ENCODE measurements around the gene TIMMDC1. TPM values are rescaled to one million over a fixed set of nuclear protein-coding genes. Genes with fewer than 3 reads are reported as not detected.

The TIMMDC1 gene
- total and polyA plus RNA-seq, 2 donors from 2014 or later = 114 to 169 TPM

- FAIRE-seq (no peak), DNase-seq (no peak)
- no peak overlapping the region for H3K27ac ChIP-seq (ENCODE audit: low read depth in 2 of 2, low read length in 2 of 2)
- H3K9me3 ChIP-seq (ENCODE audit: control insufficient read depth in 2 of 3, insufficient read depth in 1 of 3, low read length in 3 of 3) = no peaks in the 10 kb centered on the region
- peaks cover 0 to 11% (median 4%) of the 10 kb centered on the region in 3 donors for H3K36me3 ChIP-seq (ENCODE audit: control insufficient read depth in 2 of 3, insufficient read depth in 3 of 3, low read length in 3 of 3)
- no peak for TF ChIP-seq CTCF (IDR thresholded peaks at IDR 0.05; ENCODE audit: borderline replicate concordance, extremely low read depth, insufficient read depth)
- intact Hi-C loops (cut with DNase I) = no loop called here
- H3K4me3 ChIP-seq (ENCODE audit: low read length in 3 of 3) = peak overlapping the region in 2 of 3 donors; percentile 14 to 20
- peaks cover 2 to 15% (median 13%) of the 10 kb centered on the region in 3 donors for H3K4me1 ChIP-seq (ENCODE audit: control insufficient read depth in 2 of 3, insufficient read depth in 2 of 3, low read depth in 1 of 3, low read length in 3 of 3)
- no peaks in the 10 kb centered on the region for H3K27me3 ChIP-seq (ENCODE audit: control insufficient read depth, insufficient read depth, low read length)
- H3K9ac ChIP-seq (ENCODE audit: low read length in 3 of 3) = peak overlapping the region in 2 of 3 donors; percentile 0 to 13
These were observed 1.9 kb downstream of the TIMMDC1 start for GRCh38 chr3:119500265-119500664.

GRCh38 chr3:119500901-119501300 lies 2.6 kb downstream of the TIMMDC1 start:
- peak overlapping the region in 2 of 3 donors; percentile 10 to 14 for H3K4me3 ChIP-seq (ENCODE audit: low read length in 3 of 3)
- peaks cover 0 to 16% (median 4%) of the 10 kb centered on the region in 3 donors for H3K36me3 ChIP-seq (ENCODE audit: control insufficient read depth in 2 of 3, insufficient read depth in 3 of 3, low read length in 3 of 3)
- peak overlapping the region in 1 of 3 donors; percentile 0 for H3K9ac ChIP-seq (ENCODE audit: low read length in 3 of 3)

GRCh38 chr3:119506631-119507030 lies 8.3 kb downstream of the TIMMDC1 start:
- peaks cover 3 to 44% (median 14%) of the 10 kb centered on the region in 3 donors for H3K36me3 ChIP-seq (ENCODE audit: control insufficient read depth in 2 of 3, insufficient read depth in 3 of 3, low read length in 3 of 3)
- no peak overlapping the region for H3K9ac ChIP-seq (ENCODE audit: low read length in 3 of 3)
- no peaks in the 10 kb centered on the region for H3K4me1 ChIP-seq (ENCODE audit: control insufficient read depth in 2 of 3, insufficient read depth in 2 of 3, low read depth in 1 of 3, low read length in 3 of 3)
- no peaks in the 10 kb centered on the region for H3K27me3 ChIP-seq (ENCODE audit: control insufficient read depth, insufficient read depth, low read length)
- TF ChIP-seq CTCF (IDR thresholded peaks at IDR 0.05; ENCODE audit: borderline replicate concordance, extremely low read depth, insufficient read depth) = no peak
- no peak for DNase-seq
- H3K4me3 ChIP-seq (ENCODE audit: low read length in 3 of 3) = no peak overlapping the region
- H3K27ac ChIP-seq (ENCODE audit: low read depth in 2 of 2, low read length in 2 of 2) = no peak overlapping the region
- H3K9me3 ChIP-seq (ENCODE audit: control insufficient read depth in 2 of 3, insufficient read depth in 1 of 3, low read length in 3 of 3) = no peaks in the 10 kb centered on the region
- intact Hi-C loops (cut with DNase I) = no loop called here
- FAIRE-seq = no peak

More at GRCh38 chr3:119500901-119501300, 2.6 kb downstream of the TIMMDC1 start:
- H3K27ac ChIP-seq (ENCODE audit: low read depth in 2 of 2, low read length in 2 of 2) = no peak overlapping the region
- H3K27me3 ChIP-seq (ENCODE audit: control insufficient read depth, insufficient read depth, low read length) = no peaks in the 10 kb centered on the region
- DNase-seq = no peak
- intact Hi-C loops (cut with DNase I) = no loop called here
- peaks cover 2 to 15% (median 13%) of the 10 kb centered on the region in 3 donors for H3K4me1 ChIP-seq (ENCODE audit: control insufficient read depth in 2 of 3, insufficient read depth in 2 of 3, low read depth in 1 of 3, low read length in 3 of 3)
- H3K9me3 ChIP-seq (ENCODE audit: control insufficient read depth in 2 of 3, insufficient read depth in 1 of 3, low read length in 3 of 3) = no peaks in the 10 kb centered on the region
- no peak for FAIRE-seq
- no peak for TF ChIP-seq CTCF (IDR thresholded peaks at IDR 0.05; ENCODE audit: borderline replicate concordance, extremely low read depth, insufficient read depth)

GRCh38 chr3:119507404-119507803 lies 9.1 kb downstream of the TIMMDC1 start:
- no peak for TF ChIP-seq CTCF (IDR thresholded peaks at IDR 0.05; ENCODE audit: borderline replicate concordance, extremely low read depth, insufficient read depth)
- Histone ChIP-seq H3K36me3 (ENCODE audit: control insufficient read depth in 2 of 3, insufficient read depth in 3 of 3, low read length in 3 of 3) (peaks cover 3 to 44% (median 14%) of the 10 kb centered on the region in 3 donors), H3K9ac (ENCODE audit: low read length in 3 of 3) (no peak overlapping the region), H3K27me3 (ENCODE audit: control insufficient read depth, insufficient read depth, low read length) (no peaks in the 10 kb centered on the region), H3K4me1 (ENCODE audit: control insufficient read depth in 2 of 3, insufficient read depth in 2 of 3, low read depth in 1 of 3, low read length in 3 of 3) (no peaks in the 10 kb centered on the region), H3K9me3 (ENCODE audit: control insufficient read depth in 2 of 3, insufficient read depth in 1 of 3, low read length in 3 of 3) (no peaks in the 10 kb centered on the region), H3K4me3 (ENCODE audit: low read length in 3 of 3) (no peak overlapping the region), H3K27ac (ENCODE audit: low read depth in 2 of 2, low read length in 2 of 2) (no peak overlapping the region)
- intact Hi-C loops (cut with DNase I) = no loop called here
- FAIRE-seq = no peak
- DNase-seq = no peak
